22Rv1 (cell line): Measurements from ENCODE around the gene LYST.

Experiments used
- H3K27ac ChIP-seq: fragments of 450-650 bp; 2 replicates; pipeline ENCODE4 v1.5.1; 2017
- ZFX ChIP-seq: fragments of 450-650 bp; IDR thresholded peaks from 2 replicates; pipeline ENCODE4 v1.6.1; 2017; ENCODE audit warnings: antibody characterized with exemption, borderline replicate concordance
- TF ChIP-seq, protein P1 (sequence below): fragments of 450-650 bp; IDR thresholded peaks from 2 replicates; pipeline ENCODE4 v1.5.1; 2017; ENCODE audit warnings: mild to moderate bottlenecking

LYST gene

DNA sequence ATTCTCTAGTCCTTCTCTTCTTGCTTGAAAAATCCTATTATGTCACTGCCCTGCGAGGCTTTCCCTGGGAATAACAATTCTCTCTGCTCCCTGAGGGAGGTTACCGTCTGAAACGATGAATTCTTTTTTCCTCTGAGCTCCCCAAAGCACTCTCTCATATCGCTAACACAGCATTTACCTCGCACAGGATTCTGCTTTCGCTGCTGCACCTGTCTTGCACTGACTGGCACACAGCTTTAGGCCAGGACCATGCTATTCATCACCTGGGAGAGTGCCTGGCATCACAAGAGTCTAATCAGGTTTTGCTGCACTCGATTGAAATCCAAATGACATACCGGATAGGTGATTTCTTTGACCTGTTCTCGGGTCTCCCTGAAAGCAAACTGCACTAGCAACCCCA is 164.3 kb downstream of the LYST start:
- H3K27ac ChIP-seq: no peak overlapping the region
- TF ChIP-seq, protein P1, sequence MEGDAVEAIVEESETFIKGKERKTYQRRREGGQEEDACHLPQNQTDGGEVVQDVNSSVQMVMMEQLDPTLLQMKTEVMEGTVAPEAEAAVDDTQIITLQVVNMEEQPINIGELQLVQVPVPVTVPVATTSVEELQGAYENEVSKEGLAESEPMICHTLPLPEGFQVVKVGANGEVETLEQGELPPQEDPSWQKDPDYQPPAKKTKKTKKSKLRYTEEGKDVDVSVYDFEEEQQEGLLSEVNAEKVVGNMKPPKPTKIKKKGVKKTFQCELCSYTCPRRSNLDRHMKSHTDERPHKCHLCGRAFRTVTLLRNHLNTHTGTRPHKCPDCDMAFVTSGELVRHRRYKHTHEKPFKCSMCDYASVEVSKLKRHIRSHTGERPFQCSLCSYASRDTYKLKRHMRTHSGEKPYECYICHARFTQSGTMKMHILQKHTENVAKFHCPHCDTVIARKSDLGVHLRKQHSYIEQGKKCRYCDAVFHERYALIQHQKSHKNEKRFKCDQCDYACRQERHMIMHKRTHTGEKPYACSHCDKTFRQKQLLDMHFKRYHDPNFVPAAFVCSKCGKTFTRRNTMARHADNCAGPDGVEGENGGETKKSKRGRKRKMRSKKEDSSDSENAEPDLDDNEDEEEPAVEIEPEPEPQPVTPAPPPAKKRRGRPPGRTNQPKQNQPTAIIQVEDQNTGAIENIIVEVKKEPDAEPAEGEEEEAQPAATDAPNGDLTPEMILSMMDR: no peak
- TF ChIP-seq ZFX: no peak

DNA sequence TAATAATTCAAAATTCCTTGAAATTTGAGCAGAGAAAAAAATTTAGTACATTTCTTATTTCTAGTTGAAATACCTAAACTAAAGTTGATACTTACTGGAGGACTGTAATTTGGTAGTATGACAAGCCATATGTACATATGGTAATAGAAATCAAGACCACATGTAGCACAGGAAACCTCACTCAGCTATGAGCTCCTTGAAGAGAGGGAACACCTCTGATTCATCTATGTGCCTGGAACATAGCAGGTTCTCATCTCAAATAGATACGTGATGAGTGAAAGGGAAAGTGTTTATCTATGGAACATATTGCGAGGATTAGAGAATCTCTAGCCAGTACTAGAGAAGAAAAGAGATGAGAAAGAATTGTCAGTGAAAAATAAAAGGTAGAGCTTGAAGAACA is 169.2 kb downstream of the LYST start:
- no peak overlapping the region for H3K27ac ChIP-seq
- TF ChIP-seq ZFX: no peak
- TF ChIP-seq, protein P1: no peak

DNA sequence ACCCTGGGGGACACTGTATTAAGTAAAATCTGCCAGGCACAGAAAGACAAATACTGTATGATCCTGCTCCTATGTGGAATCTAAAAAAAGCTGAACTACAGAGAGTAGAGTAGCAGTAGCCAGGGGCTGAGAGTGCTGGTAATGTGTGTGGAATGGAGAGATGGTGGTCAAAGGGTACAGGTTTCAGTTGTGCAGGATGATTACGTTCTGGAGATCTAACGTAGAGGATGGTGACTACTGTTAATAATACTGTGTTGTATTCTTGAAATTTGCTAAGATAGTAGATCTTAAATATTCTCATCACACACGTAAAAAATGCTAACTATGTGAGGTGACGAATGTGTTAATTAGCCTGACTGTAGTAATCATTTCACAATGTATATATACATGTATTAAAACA is 177.3 kb downstream of the LYST start:
- H3K27ac ChIP-seq: no peak overlapping the region
- TF ChIP-seq, protein P1: no peak
- no peak for TF ChIP-seq ZFX

DNA sequence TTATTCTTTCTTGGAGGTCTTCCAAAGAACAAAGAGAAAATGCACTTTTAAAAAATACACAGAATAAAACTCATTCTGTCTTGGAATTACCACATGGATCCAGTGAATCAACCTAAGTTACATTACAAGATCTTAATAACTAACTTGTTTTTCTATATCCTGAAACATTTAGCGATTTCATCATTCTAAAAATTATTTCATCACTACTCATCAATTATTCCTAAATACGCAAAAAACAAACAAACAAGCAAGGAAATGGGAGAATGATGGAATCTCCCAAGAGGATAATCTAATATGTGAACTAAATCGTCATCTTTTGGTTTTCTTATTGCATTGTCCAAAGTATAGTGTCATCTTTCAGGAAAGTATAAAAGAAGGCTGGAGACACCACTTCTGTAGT is 178.6 kb downstream of the LYST start:
- TF ChIP-seq, protein P1: no peak
- TF ChIP-seq ZFX: no peak
- H3K27ac ChIP-seq: no peak overlapping the region

DNA sequence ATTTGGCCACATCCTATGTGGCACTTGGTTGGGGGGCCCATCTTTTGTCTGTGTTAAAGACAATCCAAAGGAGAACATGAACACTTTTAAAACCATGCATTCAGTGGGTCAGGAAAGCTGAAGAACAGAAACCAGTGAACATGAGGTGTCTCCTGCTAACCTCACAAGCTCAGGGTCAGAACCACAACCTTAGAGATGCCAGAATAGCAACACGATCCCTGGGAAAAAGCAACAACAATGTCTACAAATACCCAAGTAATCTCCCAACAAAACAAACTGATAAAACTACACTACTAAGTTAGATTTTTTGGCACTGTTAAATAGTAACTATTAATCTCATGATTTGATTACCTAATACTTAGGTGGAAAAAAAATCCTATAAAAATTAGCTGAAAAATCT is 183.1 kb downstream of the LYST start:
- TF ChIP-seq, protein P1: no peak
- TF ChIP-seq ZFX: no peak

DNA sequence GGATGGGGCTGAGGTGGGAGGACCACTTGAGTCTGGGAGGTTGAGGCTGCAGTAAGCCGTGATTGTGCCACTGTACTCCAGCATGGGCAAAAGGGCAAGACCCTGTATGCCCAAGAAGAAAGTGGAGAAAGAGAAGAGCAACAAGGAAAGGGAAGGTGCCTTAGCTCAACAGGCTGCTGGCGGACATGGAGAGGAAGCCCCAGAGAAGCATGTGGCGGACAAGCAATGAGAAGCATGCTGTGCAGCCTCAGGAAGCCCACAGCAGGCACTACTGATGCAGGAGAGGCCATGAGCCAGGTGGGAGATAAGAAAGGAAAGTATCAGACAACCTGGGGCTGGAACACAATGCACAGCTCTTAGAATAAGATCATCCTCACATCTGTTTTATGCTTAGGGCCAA is 184.5 kb downstream of the LYST start:
- TF ChIP-seq, protein P1: no peak
- TF ChIP-seq ZFX: no peak
- no peak overlapping the region for H3K27ac ChIP-seq

More for the DNA sequence above, 183.1 kb downstream of the LYST start:
- no peak overlapping the region for H3K27ac ChIP-seq

DNA sequence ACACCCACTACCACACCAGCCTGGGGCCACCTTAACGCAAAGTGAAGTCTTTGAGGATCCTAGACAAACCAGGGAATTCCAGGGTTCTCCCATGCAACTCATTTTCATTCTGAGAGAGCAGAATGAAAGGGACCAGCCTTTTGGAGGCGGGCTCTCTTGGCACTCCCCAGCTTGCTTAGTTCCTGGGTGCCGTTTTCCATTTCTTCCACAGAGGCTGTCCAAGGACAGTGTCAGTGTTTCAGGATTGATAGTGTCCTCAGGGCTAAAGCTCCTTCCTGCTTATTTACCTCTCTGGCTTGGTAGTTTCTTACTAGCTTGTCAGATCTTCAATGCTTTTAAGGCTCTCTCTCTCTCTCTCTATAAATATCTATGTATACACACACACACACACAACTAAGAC is 187.1 kb downstream of the LYST start:
- TF ChIP-seq, protein P1: no peak
- TF ChIP-seq ZFX: no peak

More for the DNA sequence above, 187.1 kb downstream of the LYST start:
- H3K27ac ChIP-seq: no peak overlapping the region
